Activated CD4-positive, CD25-positive, alpha-beta regulatory T cell (primary cell): ENCODE measurements around the gene AIRE.
"Not testable (repeated sequence)": the region's sequence is repeated elsewhere in the genome, so short reads cannot be mapped to it uniquely, and the experiment has no call there.

Experiments
- DNase-seq, 4 experiments: peaks; one replicate each; lab custom pipeline; 2025; lab: John Stamatoyannopoulos, UW

The AIRE gene

DNA sequence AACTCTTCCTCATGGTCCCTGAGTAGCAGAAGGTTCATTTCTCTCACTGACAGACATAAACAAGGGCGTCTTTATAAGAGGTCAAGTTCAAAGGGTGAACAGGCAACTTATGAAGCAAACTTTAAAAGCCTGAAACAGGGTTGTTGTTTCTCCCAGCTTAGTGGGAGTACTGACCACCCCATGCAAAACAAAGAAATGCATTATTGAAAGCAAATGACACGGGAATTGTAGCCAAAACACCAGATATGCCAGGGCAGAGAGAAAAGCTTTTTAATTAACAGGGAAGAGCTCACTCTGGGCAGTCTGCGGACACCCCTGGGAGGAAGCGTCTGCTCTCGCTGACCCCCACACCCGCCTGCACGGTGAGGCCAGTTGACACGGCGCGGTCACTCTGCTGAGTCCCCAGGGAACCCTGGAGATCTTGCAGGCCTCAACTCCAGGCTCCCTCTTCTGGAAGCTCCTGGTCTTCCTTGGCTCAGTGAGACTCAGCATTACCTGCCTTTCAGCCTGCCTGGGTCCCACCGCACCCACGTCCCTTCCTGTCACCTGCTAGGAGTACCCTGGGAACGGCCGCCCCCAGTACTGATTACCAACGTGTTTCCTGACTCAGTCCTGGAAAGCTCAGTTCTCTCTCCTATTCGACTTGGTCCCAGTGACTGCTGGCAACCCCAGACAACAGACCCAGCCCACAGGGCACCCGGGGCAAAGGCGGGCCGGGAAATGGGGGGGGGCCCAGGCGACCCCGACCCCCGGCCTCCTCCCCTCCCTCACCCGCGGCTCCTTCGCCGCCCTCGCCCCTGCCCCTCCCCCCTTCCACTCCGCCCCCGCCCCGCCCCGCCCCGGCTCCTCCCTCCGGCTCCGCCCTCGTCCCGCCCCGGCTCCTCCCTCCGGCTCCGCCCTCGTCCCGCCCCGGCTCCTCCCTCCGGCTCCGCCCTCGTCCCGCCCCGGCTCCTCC, 52.5 kb downstream of the AIRE start:
- peak in 2 of 4 experiments; percentile 58 to 63 for DNase-seq

DNA sequence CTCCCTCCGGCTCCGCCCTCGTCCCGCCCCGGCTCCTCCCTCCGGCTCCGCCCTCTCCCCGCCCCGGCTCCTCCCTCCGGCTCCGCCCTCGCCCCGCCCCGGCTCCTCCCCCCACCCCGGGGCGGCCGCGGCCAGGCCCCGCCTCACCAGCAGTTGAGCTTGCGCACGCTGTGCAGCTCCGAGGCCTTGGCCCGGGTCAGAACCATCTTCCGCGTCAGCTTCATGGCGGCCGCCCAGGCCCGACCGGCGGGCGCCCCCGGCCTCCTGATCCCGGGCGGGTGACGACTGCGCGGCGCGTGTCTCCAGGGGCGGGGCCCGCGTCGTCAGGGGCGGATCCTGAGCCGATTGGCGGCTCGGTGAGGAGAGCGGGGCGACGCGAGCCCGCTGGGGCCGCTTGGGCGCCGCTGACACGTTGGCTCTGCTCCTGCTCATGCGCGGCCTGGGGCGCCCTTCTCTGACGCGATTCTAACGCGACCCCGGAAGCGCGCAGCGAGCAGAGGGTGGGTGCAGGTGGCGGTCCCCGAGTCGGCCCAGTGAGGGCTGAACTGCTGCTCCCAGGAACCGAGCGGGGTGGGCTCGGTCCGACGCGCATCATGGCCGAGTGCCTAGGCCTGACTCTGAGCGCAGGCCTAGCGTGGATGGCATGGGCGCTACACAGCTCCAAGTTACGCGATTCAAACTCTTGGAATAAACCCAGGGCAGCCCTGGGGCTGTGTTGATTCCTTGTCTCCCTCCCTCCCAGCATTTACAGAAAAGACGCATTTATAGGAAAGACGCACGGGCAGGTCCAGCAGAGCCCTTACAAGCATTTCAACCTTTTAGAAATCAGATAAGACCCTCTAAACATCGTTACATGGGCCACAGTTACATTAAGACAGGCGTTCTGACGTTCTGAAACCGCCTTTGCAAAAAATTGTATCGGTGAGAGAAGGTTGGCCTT, 53.6 kb downstream of the AIRE start, which contains the start of gene CFAP410:
Gene CFAP410 (minus strand): TSS at position 420 of the 940 bp plus-strand sequence. CDS start 196 bp downstream, at position 224.
- DNase-seq = peak; percentile 89 to 93 (median 91)

GRCh38 chr21:44341726-44342458, 56.2 kb downstream of the AIRE start:
- not testable (repeated sequence) for DNase-seq

DNA sequence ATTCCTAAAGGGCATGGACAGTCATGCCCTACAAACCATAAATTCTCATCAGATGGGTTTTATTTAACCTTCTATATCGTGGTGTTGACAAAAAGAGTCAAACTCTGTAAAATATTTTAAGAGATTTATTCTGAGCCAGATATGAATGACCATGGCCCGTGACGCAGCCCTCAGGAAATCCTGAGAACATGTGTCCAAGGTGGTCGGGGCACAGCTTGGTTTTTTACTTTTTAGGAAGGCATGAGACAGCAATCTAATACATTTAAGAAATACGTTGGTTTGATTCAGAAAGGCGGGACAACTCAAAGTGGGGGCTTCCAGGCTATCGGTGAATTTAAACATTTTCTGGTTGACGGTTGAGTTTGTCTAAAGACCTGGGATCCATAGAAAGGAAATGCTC, 57.3 kb downstream of the AIRE start:
- DNase-seq = not testable (repeated sequence)

DNA sequence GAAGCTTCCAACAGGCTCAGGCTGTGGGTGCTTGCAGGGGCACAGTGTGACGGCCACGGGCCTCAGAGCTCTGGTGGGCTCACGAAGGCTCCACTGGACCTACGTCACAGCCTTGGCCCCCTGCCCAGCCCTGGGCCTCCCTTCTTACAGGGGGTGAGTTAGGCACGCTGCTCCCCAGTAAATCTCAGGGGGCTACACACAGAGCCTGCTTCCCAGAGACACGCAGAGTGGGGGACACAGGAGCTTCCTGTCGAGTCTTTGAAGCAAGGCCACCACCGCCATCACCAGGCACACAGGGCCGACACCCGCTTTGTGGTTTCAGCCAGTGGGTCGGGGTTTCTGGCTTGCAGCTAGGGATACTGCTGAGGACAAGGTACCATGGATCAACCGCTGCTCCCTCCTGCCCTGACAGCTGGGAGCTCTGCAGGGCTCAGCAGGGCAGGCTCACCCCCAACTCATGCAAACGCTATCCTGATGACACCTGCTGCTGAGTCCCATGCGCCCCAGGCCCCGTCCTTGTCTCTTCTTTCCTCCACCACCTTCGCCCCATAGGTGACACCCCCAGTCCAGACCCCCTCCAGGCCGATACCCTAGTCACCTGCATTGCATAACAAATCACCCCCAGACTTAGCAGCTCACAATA, 59.0 kb downstream of the AIRE start:
- DNase-seq = no peak

DNA sequence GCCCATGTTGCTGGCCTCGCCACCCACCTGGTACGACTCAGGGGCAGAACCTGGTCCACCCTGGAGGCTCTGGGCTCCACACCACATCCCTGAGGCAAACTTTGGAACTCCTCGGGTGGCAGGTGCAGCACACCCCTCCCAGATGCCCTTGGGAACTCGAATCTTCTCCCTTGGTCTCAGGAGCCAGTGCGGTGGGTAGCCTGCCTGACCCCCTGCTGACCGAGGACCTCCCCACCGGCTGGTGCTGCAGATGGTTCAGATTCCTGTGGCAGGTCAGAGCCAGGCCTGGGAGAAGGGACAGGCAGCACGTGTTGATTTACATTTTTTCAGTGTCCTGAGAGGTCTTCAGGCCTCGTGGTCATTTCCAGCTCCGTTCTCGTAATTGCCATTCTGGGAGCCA, 59.8 kb downstream of the AIRE start:
- no peak for DNase-seq

DNA sequence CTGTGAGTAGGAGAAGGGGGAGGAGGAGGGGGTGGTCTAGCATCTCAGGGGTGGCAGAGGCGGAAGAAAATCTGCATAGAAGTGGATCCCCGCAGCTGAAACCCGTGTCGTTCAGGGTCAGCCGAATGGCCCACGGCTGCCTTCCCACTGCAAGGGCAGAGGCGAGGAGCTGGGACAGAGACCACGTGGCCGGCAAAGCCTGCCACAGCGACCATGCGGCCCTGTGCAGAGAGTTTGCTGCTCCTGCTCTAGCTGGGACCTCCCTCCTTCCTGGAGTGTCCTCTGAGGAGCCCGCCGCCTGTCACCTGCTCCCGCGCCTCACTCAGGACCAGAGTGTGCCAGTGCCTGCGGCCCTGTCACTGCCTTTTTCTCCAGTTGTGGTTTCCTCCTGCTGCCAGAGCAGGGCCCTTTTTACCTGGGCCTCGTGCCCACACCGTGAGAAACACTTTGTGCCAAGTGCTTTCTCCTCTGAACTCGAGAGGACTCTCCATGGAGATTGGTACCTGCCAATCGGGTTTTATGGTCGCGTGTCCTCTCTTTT, 62.3 kb downstream of the AIRE start:
- DNase-seq = no peak
